HepG2 (cell line): ENCODE measurements around the gene FABP1. TPM values are rescaled to one million over a fixed set of nuclear protein-coding genes. Genes with fewer than 3 reads are reported as not detected.
A peak's percentile ranks its signal among the peaks of the same experiment; 100 is the strongest.

Experiments
- ATAC-seq: fragments of 200-7000 bp; cut with Tn5 transposase; 3 replicates; pipeline ENCODE4 v1.9.1; 2020; ENCODE audit warnings: mild to moderate bottlenecking, moderate library complexity
- BruUV-seq: library from RNA; stranded (reverse); fragments of 400-500 nt; replicated peaks from 2 replicates; lab custom pipeline; 2021; lab: Mats Ljungman, UMichigan
- CTCF ChIA-PET: fragments of 300-600 bp; formaldehyde crosslinking; extraction: SDS; loops from one replicate; lab custom pipeline; 2021; ENCODE audit warnings: low total read pairs, inconsistent platforms, low intra/inter-chr PET ratio; lab: Yijun Ruan, JAX
- POLR2A ChIA-PET: fragments of 350-600 bp; sonication (Branson Sonifier 250); formaldehyde crosslinking; loops from one replicate; lab custom pipeline; 2020; ENCODE audit warnings: antibody characterized with exemption, inconsistent platforms; lab: Yijun Ruan, JAX
- DNase-seq: peaks from one replicate; pipeline ENCODE4 v3.0.0-alpha.2; 2015; ENCODE audit warnings: low spot score
- FAIRE-seq: peaks from 3 replicates; lab custom pipeline; 2011; peaks lifted over from hg19 to GRCh38; lab: Jason Lieb, UNC
- H2AFZ ChIP-seq: one replicate; pipeline ENCODE4 v1.6.1; 2011; ENCODE audit warnings: low read length, inconsistent platforms
- H3K27ac ChIP-seq: fragments of 300-600 bp; 3 replicates; pipeline ENCODE4 v1.8.0; 2011; ENCODE audit warnings: mixed run types, mild to moderate bottlenecking, mixed read lengths, low read length, inconsistent platforms; ENCODE audit not compliant: insufficient read depth; ENCODE audit errors: extremely low read length
- H3K27me3 ChIP-seq, 2 experiments: fragments of 200-600 bp in 1 of 2; 2 replicates in 1 of 2; 3 replicates in 1 of 2; pipeline versions ENCODE4 v1.6.0 to v1.8.0; 2011; ENCODE audit warnings: low read length in 2 of 2, mild to moderate bottlenecking in 2 of 2, moderate library complexity in 2 of 2, inconsistent platforms in 1 of 2; ENCODE audit not compliant: insufficient read depth in 2 of 2, control insufficient read depth in 1 of 2
- H3K36me3 ChIP-seq, 2 experiments: fragments of 200-600 bp in 1 of 2; replicated peaks in 1 of 2; 2 replicates in 1 of 2; 3 replicates in 1 of 2; pipeline versions ENCODE4 v1.5.1 to v1.8.0; 2011; ENCODE audit warnings: low read length in 2 of 2, inconsistent platforms in 1 of 2; ENCODE audit not compliant: insufficient read depth in 2 of 2, control insufficient read depth in 1 of 2
- H3K4me1 ChIP-seq: 2 replicates; pipeline ENCODE4 v1.5.1; 2012; ENCODE audit warnings: low read length, inconsistent platforms; ENCODE audit not compliant: insufficient read depth
- H3K4me2 ChIP-seq: 2 replicates; pipeline ENCODE4 v1.6.0; 2011; ENCODE audit warnings: low read depth, low read length, inconsistent platforms
- H3K4me3 ChIP-seq, 3 experiments: fragments of 200-600 bp in 1 of 3; sonication (generic), shearing (Covaris generic) in 1 of 3; replicated peaks in 1 of 3; 2 replicates each; pipeline ENCODE4 v1.5.1; 2011 to 2016; ENCODE audit warnings: low read length in 3 of 3, inconsistent platforms in 2 of 3, low read depth in 2 of 3, mild to moderate bottlenecking in 2 of 3, control low read depth in 1 of 3, mixed read lengths in 1 of 3; ENCODE audit not compliant: insufficient read depth in 1 of 3
- H3K79me2 ChIP-seq: one replicate; pipeline ENCODE4 v1.6.1; 2011; ENCODE audit warnings: low read length, inconsistent platforms; ENCODE audit not compliant: insufficient read depth
- H3K9ac ChIP-seq: 2 replicates; pipeline ENCODE4 v1.6.0; 2011; ENCODE audit warnings: mild to moderate bottlenecking, low read depth, low read length, inconsistent platforms; ENCODE audit not compliant: insufficient read depth
- H3K9me3 ChIP-seq: 2 replicates; pipeline ENCODE4 v1.5.1; 2012; ENCODE audit warnings: mild to moderate bottlenecking, low read length
- H4K20me1 ChIP-seq: 2 replicates; pipeline ENCODE4 v1.6.0; 2011; ENCODE audit warnings: inconsistent platforms, mild to moderate bottlenecking, low read length, moderate library complexity; ENCODE audit not compliant: insufficient read depth
- ADNP ChIP-seq: sonication (generic); formaldehyde crosslinking; IDR thresholded peaks from 2 replicates; pipeline ENCODE4 v1.4.0; 2020; ENCODE audit warnings: missing genetic modification reagents
- MED1 ChIP-seq: sonication (generic); formaldehyde crosslinking; IDR thresholded peaks from 2 replicates; pipeline ENCODE4 v1.4.0; 2020; ENCODE audit warnings: missing genetic modification reagents
- MEF2D ChIP-seq: sonication (generic); formaldehyde crosslinking; IDR thresholded peaks from 2 replicates; pipeline ENCODE4 v1.5.1; 2020; ENCODE audit warnings: mild to moderate bottlenecking, missing genetic modification reagents
- POLR2AphosphoS2 ChIP-seq: IDR thresholded peaks from 2 replicates; pipeline ENCODE4 v1.6.1; 2011; ENCODE audit warnings: low read depth, low read length, improper control_type of control experiment
- ZSCAN25 ChIP-seq: sonication (generic); formaldehyde crosslinking; IDR thresholded peaks from 2 replicates; pipeline ENCODE4 v1.8.0; 2022; ENCODE audit warnings: mild to moderate bottlenecking, missing genetic modification reagents
- WGBS: methylation state at CpG from one replicate; pipeline ENCODE4 v1.1.6; 2017; ENCODE audit warnings: low lambda C conversion rate; 5-methylcytosine and 5-hydroxymethylcytosine counted together
- in situ Hi-C: cut with HindIII; loops from 2 replicates; pipeline ENCODE4 v1.10.0; 2017; ENCODE audit warnings: low pct_unique_long_range_greater_than_20kb; ENCODE audit not compliant: extremely low pct_ligation_motif_present
- intact Hi-C: fragments of 100-400 bp; cut with micrococcal nuclease; formaldehyde crosslinking; loops from one replicate; pipeline ENCODE4 v1.10.0; 2022; ENCODE audit not compliant: unreplicated experiment
- polyA plus RNA-seq, 8 experiments: library from polyadenylated mRNA; depleted of rRNA in 3 of 8; stranded (reverse) in 7 of 8; unstranded in 1 of 8; fragments of >200 nt; fragmentation: Illumina TruSeq in 4 of 8; extraction: Trizol in 4 of 8; gene quantifications; 2 replicates each; pipeline versions ENCODE4 v1.2.1 to v1.2.3, GENCODE V29; 2011 to 2016; ENCODE audit warnings: low read depth in 4 of 8, missing spikeins in 1 of 8, mixed read lengths in 1 of 8; ENCODE audit not compliant: insufficient read depth in 1 of 8
- total RNA-seq, 5 experiments: library from RNA; depleted of rRNA; stranded (reverse); fragments of >200 nt; fragmentation: Illumina TruSeq; extraction: Trizol; gene quantifications; 2 replicates each; pipeline ENCODE4 v1.2.3, GENCODE V29; 2016; ENCODE audit warnings: low read depth in 1 of 5

The FABP1 gene
- total and polyA plus RNA-seq, 2 of the 13 experiments (the other 11 are each of a cell fraction or from before 2014, with no cell fraction given): 644 to 1,608 TPM

- 26% methylated on average over 3 of the region's 3 CpGs for WGBS
Measured at GRCh38 chr2:88078643-88079172, 49.2 kb downstream of the FABP1 start.

GRCh38 chr2:88077080-88077479, 50.8 kb downstream of the FABP1 start:
- ATAC-seq: peak; percentile 85
- 34% methylated on average over 8 of the region's 8 CpGs for WGBS
- Histone ChIP-seq H3K79me2 (no peaks in the 10 kb centered on the region), H3K27ac (no peak overlapping the region), H3K36me3 (no peaks in the 10 kb centered on the region), H3K9me3 (no peaks in the 10 kb centered on the region), H4K20me1 (no peaks in the 10 kb centered on the region), H3K4me2 (no peak overlapping the region), H3K27me3 (peaks cover 0 to 12% of the 10 kb centered on the region in 2 experiments; a peak in 2 of 5 replicates), H3K4me1 (peaks cover 6% of the 10 kb centered on the region), H3K4me3 (no peak overlapping the region), H2AFZ (no peak overlapping the region), H3K9ac (no peak overlapping the region)
- BruUV-seq: no TSS peak
- no peak for FAIRE-seq
- no peak for DNase-seq
- in situ Hi-C loops: no loop called here
- ChIA-PET POLR2A (interaction anchor here (0.7 kb wide), 1 partner anchor 603 kb away, joined by 4 read pairs; no protein-coding TSS in a partner anchor), CTCF (no interaction called here)
- intact Hi-C loops: no loop called here
- TF ChIP-seq POLR2AphosphoS2 (no peak), ZSCAN25 (CRISPR knock-in tag) (peak; percentile 65; the same call in 1 of the 2 replicates)

More at GRCh38 chr2:88078643-88079172, 49.2 kb downstream of the FABP1 start:
- Histone ChIP-seq H3K4me1 (peaks cover 18% of the 10 kb centered on the region), H2AFZ (no peak overlapping the region), H3K4me3 (no peak overlapping the region), H3K36me3 (no peaks in the 10 kb centered on the region), H3K4me2 (no peak overlapping the region), H4K20me1 (no peaks in the 10 kb centered on the region), H3K27me3 (peaks cover 0 to 12% of the 10 kb centered on the region in 2 experiments; a peak in 2 of 5 replicates), H3K9ac (no peak overlapping the region), H3K9me3 (no peaks in the 10 kb centered on the region), H3K27ac (no peak overlapping the region), H3K79me2 (no peaks in the 10 kb centered on the region)
- CTCF ChIA-PET: no interaction called here
- in situ Hi-C loops (no loop called here), intact Hi-C loops (no loop called here)
- FAIRE-seq (no peak), DNase-seq (no peak), ATAC-seq (no peak)
- POLR2A ChIA-PET: interaction anchor here (1.3 kb wide), 1 partner anchor 63 kb away, joined by 4 read pairs; the partner anchor contains the start of gene RNU2-63P
- BruUV-seq: no TSS peak
- no peak for TF ChIP-seq ADNP (CRISPR knock-in tag)
- no peak for TF ChIP-seq MED1 (CRISPR knock-in tag)
- TF ChIP-seq MEF2D: no peak
